GM12878 (cell line): ENCODE results near the gene BRINP2.

ENCODE experiments used
- CEBPB ChIP-seq, 2 experiments: fragments of 150-350 bp in 1 of 2; IDR thresholded peaks; 2 replicates each; pipeline ENCODE4 v1.6.1; 2012 to 2014; ENCODE audit warnings: low read depth in 2 of 2, low read length in 2 of 2, borderline replicate concordance in 1 of 2, inconsistent platforms in 1 of 2
- CTCF ChIP-seq, 3 experiments: IDR thresholded peaks in 2 of 3; conservative IDR thresholded peaks in 1 of 3; 2 replicates each; pipeline ENCODE4 v1.5.1; 2011; ENCODE audit warnings: low read depth in 3 of 3, low read length in 3 of 3, mild to moderate bottlenecking in 3 of 3, control low read depth in 2 of 3, moderate library complexity in 2 of 3, inconsistent platforms in 1 of 3, mixed read lengths in 1 of 3; ENCODE audit not compliant: control insufficient read depth in 2 of 3, insufficient read depth in 1 of 3; ENCODE audit errors: extremely low read depth in 1 of 3
- EP300 ChIP-seq, 2 experiments: fragments of 150-350 bp in 1 of 2; IDR thresholded peaks; 2 replicates each; pipeline ENCODE4 v1.6.1; 2011 to 2012; ENCODE audit warnings: low read depth in 2 of 2, low read length in 2 of 2, borderline replicate concordance in 1 of 2, improper control_type of control experiment in 1 of 2, inconsistent platforms in 1 of 2; ENCODE audit not compliant: control insufficient read depth in 1 of 2
- ESRRA ChIP-seq: IDR thresholded peaks from 2 replicates; pipeline ENCODE4 v1.6.1; 2012; ENCODE audit warnings: mild to moderate bottlenecking, low read length, improper control_type of control experiment
- JUND ChIP-seq: IDR thresholded peaks from 2 replicates; pipeline ENCODE4 v1.6.1; 2012; ENCODE audit warnings: low read depth, mild to moderate bottlenecking, low read length, improper control_type of control experiment, moderate library complexity
- KDM1A ChIP-seq: fragments of 200-600 bp; sonication (generic); IDR thresholded peaks from 2 replicates; pipeline ENCODE4 v1.6.1; 2016; ENCODE audit warnings: borderline replicate concordance
- MTA3 ChIP-seq: IDR thresholded peaks from 2 replicates; pipeline ENCODE4 v1.6.1; 2012; ENCODE audit warnings: low read length, inconsistent platforms, borderline replicate concordance
- NBN ChIP-seq: fragments of 450-650 bp; IDR thresholded peaks from 2 replicates; pipeline ENCODE4 v1.6.1; 2016
- PML ChIP-seq: IDR thresholded peaks from 2 replicates; pipeline ENCODE4 v1.6.1; 2012; ENCODE audit warnings: low read length, inconsistent platforms
- RBBP5 ChIP-seq: fragments of 200-600 bp; sonication (generic); conservative IDR thresholded peaks from 2 replicates; pipeline ENCODE4 v1.6.1; 2016
- SIN3A ChIP-seq: IDR thresholded peaks from 2 replicates; pipeline ENCODE4 v1.6.1; 2012; ENCODE audit warnings: low read depth, low read length, improper control_type of control experiment
- SMAD1 ChIP-seq: fragments of 450-650 bp; IDR thresholded peaks from 2 replicates; pipeline ENCODE4 v1.6.1; 2018; ENCODE audit warnings: mild to moderate bottlenecking, low read depth; ENCODE audit not compliant: partially characterized antibody
- TAF1 ChIP-seq: IDR thresholded peaks from 2 replicates; pipeline ENCODE4 v1.6.1; 2011; ENCODE audit warnings: mild to moderate bottlenecking, low read depth, low read length, borderline replicate concordance
- ZBED1 ChIP-seq: IDR thresholded peaks from 2 replicates; pipeline ENCODE4 v1.6.1; 2016; ENCODE audit warnings: borderline replicate concordance

- TF ChIP-seq CTCF (IDR thresholded peaks at IDR 0.05 in 2 of 3, conservative IDR thresholded peaks at IDR 0.05 in 1 of 3; ENCODE audit: control insufficient read depth in 2 of 3, extremely low read depth in 1 of 3, insufficient read depth in 1 of 3, low read depth in 3 of 3, low read length in 3 of 3) (no peak), CEBPB (IDR thresholded peaks at IDR 0.05; ENCODE audit: borderline replicate concordance in 1 of 2, low read depth in 2 of 2, low read length in 2 of 2) (no peak), TAF1 (no peak), ZBED1 (no peak), EP300 (IDR thresholded peaks at IDR 0.05; ENCODE audit: borderline replicate concordance in 1 of 2, control insufficient read depth in 1 of 2, low read depth in 2 of 2, low read length in 2 of 2) (no peak), KDM1A (no peak), SMAD1 (no peak), JUND (no peak), SIN3A (no peak), PML (no peak), ESRRA (no peak), MTA3 (no peak), RBBP5 (no peak), NBN (no peak)
Measured at GRCh38 chr1:177170756-177171535, at the start of gene BRINP2.
